HG03558 (cell line): ENCODE measurements around the gene AMPD2.

Source experiments
- ATAC-seq: cut with Tn5 transposase; IDR thresholded peaks from one replicate; pipeline ENCODE4 v1.9.1; 2021; ENCODE audit warnings: moderate number of reproducible peaks; ENCODE audit not compliant: unreplicated experiment; ENCODE audit errors: extremely low read depth

The AMPD2 gene

DNA sequence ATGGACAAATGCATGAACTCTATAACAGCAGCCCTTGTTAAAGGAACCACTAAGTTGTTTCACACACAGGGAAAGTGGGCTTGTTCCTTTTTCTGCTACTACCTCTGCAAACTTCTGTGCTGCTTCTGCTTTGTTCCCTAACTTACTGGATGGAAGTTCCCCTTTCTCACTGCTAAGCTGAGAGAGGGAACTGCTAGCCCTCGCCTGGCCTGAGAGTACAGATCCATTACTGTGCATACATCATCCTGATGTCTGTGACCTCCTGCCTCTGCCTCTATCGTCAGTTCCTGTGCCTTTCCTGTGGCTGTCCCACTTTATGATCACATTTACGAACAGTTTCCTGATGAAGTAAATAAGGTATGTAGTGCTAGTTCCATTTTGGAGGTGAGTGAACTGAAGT lies 3.8 kb upstream of the AMPD2 start:
- ATAC-seq, result no peak

DNA sequence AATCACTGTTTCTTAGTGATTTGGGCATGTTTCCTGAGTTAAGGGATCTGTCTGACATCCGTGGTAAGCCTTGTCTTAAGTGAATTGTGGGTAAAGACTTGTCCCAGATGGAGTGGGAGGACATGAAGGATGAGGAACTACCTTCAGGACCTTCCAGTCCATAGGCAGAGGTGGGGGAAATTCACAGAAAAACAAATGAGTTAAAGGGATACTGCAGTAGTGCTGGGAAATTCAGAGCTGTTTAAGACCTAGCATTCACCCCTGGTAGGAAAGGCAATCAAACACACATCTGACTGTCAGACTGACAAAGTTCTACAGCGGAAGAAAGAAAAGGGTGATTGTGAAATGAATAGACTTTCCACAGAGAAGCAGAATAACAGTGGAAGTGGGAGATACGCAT lies 3.2 kb upstream of the AMPD2 start:
- ATAC-seq, result no peak

DNA sequence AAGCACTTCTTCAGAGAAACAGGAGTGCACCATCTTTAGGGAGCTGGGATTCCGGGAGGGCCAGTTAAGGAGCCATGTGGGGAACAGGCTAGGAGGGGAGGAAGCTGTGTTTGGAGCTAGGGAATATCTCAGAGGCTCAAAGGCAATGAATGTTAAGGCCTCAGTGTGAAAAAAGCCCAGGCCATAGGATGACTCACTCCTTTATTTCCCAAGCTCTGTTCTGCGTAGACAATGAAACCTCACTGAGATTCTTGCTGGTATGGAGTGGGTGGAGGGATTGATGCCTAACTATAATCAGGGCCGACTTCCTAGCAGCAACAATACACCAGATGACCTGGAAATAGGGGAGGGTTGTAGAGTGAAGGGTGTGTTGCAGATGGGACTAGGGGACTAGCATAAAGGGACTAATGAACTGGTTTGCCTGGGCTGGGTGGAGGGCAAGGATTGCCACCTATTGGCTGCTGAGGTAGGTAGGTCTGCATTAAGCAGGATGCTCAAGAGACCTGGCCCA lies 2.3 kb upstream of the AMPD2 start:
- ATAC-seq, result no peak

DNA sequence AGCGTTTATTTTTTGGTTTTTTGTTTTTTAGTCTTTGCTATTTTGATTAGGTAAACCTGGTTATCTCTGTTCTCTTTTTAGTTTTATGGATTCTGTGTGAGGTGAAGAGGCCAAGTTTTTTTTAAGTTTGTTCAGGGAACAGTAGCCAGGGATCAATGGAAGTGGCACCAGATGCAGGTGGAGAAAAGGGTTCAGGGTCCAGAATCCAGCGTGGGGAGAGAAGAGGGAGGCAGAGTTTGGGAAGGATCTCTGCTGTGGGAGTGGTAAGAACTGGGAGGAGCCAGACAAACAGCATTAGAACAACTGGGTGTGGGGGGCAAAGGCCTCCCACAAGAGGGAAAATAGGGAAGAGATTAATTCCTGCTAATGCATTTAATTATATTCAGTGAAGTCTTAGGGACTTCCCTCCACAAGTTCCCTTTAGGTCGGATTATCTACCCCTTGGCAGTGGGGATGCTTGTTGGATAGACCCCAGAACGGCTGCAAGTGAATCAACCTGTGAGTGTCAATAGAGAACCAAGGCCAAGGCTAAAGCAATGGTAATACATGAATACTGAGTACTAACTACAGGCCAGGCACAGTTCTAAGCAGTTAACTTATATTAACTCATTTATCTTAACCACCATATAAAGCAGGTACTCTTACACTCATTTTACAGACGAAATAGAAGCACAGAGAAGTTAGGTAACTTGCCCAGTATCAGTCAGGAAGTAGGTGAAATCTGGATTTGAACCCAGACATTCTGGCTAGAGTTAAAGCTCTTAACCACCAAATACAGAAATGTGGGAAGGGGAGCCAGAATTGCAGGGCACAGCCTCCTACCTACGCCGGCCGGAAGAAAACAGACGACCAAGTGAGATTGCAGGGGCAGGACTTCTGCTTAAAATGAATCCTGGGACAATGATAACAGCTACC lies 719 bp upstream of the AMPD2 start:
- ATAC-seq, result no peak

DNA sequence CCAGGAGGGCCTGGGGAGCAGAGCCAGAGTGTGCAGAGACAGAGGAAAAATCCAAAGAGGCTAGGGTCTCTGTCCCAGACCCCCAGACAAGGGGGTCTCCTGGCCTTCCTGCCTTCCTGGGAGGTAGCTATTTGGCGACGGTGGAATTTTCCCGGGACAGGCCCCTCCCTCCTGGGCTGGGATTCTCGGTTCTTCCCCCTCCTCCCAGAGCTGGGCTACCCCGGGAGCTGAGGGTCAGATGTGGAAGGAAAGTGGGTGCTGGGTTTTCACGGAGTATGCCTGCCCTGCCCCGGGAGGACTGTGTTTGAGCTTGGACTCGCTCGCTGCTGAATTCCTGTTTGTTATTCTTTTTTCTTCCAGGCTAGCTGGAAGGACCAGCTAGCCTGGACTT lies 759 bp downstream of the AMPD2 start:
- ATAC-seq, result no peak

DNA sequence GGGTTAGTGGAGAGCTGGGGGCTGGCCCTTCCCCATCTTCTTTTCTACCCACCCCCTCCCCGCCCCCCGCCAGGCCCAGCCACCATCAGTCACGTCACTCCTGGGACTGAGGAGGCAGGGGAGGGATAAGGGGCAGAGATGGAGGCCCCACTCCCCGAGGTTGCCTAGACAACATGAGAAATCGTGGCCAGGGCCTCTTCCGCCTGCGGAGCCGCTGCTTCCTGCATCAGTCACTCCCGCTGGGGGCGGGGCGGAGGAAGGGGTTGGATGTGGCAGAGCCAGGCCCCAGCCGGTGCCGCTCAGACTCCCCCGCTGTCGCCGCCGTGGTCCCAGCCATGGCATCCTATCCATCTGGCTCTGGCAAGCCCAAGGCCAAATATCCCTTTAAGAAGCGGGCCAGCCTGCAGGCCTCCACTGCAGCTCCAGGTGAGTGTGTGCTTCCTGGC lies 1.2 kb downstream of the AMPD2 start:
- ATAC-seq, result peak; percentile 67

DNA sequence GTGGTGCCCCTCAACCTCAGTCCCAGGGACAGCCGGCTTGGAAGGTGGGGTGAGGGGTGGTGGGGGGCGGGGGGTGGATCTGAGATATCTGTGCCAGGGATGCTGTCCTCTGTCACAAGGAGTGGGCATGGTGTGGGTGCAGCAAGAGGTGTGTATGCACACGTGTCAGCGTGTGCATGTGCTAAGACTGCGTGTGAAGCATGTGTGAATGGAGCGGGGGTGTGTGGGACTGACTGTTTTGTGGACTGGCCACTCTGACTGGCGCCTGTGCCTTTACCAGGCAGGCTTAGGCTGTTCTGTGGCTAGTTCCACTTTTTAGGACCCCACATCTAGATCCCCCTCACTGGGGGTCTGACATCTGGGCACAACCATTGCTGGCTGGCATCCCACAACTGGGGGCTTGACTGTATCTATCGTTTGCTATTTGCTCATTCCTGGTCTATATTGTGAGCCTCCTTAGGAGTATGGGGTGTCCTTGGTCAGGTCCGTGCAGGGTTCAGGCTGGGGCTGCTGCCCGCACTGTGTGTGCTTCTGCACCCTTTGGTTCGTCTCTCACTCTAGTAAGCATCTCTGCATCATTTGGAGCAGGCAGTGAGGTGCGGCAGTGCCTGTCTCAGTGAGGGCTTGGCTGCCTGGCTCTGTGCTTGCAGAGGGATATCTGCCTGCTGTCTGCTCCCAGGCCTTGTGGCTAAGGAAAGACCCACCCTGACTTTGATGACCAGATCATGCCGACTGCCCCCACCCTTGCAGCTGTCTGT lies 1.9 kb downstream of the AMPD2 start:
- ATAC-seq, result no peak

DNA sequence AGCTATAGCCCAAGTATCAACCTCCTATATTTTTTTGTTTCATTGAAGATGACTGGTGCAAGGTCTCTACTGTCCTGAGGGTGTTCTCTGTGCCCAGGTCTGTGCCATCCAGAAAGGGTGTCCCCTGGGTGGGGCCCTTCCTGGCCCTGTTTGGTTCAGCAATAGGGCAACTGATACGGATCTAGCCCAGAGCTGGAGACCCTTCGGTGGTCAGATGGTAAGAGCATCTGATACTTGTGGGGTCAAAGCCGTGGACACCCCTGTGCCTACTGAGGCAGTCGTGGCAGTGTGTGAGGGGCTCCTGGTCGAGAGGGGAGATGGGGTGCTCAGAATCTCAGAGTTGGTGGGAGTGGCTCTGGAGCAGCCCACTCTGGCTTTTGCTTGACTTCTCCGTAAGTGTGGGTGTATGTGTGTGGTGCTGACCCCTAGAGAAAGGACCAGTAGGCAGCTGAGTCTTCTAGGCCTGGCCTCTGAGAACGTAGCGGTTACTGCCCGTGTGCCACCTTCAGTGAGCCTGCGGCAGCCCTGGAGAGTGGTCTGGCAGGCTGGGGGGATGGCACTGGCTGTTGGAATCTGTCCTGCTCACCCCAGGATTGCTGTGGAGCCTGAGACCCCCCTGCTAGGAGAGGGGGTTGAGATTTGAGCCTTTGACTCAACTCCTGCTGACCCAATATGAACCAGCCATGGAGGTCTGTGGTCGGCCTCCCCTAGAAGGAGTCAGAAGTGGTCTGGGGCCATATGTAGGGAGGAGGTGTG lies 2.7 kb downstream of the AMPD2 start:
- ATAC-seq, result no peak

DNA sequence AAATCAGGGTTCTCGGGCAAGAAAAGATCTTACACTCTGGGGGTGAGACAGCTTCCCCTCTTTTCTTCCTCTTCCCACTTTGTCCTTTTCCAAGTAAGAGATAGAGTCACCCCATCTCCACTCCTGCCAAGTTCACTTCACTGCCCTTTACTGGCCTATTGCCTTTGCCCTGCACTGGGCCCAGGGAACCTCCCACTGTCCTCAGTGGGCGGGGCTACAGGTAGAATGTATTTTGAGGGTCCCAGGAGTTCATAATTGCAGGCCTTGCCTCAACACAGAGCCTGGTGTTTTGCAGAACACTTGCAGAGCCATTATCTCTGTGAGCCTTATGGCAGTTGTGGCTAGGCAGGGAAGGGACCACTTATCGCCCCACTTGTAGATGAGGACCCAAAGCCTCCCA lies 3.3 kb downstream of the AMPD2 start:
- no peak for ATAC-seq

DNA sequence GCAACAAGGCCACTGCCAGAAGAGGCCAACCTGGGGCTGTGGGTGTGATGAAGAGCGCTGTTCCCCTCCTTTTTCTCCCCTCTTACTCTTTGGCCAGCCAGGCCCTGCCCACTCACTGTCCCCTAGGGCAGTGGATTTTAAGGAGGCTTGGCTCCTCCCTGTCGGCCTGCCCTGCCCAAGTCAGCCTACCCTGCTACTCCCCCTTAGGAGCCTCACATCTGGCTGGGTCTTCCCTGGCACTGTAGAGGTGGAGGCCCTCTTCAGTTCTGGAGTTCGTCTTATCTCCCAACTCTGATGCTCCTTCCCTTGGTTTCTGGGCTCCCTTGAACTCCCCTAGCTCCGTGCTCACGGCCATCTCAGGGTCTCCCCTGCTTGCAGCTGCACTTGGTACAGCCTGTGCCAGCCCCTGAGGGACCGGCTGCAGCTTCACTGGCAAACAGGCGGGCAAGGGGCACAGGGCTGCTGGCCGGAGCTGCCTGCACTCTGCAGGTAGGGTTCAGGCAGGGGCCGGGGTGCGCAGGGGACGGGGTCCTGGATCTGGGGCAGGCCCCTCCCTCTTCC lies 4.0 kb downstream of the AMPD2 start:
- ATAC-seq, result no peak

DNA sequence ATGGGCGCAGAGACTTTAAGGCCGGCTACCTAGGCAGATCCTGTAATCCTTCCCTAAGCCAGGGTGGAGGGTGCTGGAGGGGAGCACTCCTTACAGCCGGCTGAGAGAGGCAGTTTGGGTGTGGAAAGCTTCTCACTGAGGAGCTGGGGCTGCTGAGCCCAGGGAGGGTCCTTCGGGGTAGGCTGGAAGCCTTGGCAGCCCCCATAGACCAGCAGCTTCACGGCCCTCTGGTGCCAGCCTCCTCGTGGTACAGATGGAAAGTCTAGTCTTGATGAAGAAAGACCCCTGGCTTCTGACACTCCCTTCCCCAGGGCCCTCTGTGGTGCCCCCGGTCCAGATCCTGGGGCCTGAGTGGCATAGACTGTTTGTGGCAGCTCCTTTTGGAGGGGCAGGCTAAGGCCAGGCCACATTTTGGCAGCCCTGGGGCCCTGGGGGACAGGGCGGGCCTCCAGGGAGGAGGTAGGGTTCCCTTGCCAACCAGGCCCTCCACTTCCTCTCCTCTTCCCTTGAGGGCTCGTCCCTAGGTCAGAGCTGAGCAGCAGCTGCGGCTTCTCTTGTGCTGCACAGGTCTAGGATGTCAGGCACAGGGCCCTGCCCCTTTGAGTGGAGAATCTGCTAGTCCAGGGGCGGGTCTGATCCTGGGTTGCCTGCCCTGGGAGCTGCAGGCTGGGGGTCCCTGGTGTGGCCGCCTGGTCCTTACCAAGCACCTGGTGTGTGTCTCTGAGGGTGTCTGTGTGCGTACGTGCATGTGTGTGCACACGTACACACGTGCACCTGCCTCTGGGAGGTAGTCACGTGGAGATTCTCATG lies 4.8 kb downstream of the AMPD2 start:
- no peak for ATAC-seq

DNA sequence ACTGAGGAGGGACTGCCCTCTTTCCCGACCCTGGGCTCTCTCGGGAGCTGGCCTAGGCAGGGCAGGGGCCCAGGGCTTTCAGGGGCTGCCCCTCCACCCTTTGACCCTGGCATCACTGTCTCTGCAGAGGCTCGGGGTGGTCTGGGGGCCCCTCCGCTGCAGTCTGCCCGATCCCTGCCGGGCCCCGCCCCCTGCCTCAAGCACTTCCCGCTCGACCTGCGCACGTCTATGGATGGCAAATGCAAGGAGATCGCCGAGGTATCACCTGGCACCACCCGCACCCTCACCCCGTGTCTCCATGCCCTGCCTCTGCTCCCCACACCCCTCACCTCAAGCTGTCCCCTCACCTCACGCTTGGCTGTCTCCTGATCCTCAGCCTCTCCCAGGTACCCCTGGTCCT lies 5.5 kb downstream of the AMPD2 start:
- no peak for ATAC-seq

DNA sequence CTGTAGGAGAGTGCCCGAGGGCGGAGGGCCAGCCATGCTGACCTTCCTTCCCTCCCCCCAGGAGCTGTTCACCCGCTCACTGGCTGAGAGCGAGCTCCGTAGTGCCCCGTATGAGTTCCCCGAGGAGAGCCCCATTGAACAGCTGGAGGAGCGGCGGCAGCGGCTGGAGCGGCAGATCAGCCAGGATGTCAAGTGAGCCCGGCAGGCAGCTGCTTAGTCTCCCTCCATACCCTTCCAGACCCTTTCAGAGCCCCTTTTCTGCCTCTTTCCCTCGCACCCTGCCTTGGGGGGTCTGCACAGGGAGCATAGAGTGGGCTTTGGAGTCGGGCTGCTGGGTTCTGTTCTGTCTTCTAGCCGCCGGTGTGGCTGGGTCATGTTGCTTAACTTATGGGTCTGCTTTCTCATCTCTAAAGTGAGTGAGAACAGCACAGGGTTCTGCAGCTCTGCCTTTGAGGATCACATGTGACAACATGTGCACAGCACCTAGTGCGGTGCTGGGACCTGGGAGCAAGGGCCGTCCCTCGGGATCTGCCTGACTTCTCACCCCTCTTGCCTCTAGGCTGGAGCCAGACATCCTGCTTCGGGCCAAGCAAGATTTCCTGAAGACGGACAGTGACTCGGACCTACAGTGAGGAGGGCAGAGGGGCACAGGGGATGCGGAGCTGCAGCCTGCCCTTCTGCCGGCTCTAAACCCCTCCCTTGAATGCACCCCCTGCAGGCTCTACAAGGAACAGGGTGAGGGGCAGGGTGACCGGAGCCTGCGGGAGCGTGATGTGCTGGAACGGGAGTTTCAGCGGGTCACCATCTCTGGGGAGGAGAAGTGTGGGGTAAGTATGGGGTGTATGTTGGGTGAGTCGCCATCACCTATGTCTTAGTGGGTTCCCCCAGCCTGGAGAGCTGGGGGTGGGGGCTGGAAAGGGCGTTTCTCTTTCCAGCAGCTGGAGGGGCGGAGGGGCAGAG lies 6.2 kb downstream of the AMPD2 start:
- ATAC-seq, result no peak

DNA sequence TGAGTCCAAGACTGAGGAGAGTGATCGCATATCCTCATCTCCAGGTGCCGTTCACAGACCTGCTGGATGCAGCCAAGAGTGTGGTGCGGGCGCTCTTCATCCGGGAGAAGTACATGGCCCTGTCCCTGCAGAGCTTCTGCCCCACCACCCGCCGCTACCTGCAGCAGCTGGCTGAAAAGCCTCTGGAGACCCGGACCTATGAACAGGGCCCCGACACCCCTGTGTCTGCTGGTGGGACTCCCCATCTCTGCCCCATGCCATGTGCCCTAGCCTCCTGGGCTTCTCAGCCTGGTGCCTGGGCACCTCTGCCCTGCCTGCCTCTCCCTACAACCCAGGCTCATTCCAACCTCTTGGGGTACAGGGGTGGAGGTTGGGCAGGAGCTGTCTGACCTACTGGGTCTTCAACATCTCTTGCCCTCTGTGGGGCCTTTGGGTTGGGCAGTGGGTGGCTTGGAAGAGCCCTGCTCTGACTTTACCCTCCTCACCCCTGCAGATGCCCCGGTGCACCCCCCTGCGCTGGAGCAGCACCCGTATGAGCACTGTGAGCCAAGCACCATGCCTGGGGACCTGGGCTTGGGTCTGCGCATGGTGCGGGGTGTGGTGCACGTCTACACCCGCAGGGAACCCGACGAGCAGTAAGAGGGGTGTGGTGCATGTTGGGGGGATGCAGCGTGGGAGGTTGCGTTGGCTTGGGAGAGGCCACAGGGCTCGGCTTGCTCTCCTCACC lies 7.2 kb downstream of the AMPD2 start:
- no peak for ATAC-seq

DNA sequence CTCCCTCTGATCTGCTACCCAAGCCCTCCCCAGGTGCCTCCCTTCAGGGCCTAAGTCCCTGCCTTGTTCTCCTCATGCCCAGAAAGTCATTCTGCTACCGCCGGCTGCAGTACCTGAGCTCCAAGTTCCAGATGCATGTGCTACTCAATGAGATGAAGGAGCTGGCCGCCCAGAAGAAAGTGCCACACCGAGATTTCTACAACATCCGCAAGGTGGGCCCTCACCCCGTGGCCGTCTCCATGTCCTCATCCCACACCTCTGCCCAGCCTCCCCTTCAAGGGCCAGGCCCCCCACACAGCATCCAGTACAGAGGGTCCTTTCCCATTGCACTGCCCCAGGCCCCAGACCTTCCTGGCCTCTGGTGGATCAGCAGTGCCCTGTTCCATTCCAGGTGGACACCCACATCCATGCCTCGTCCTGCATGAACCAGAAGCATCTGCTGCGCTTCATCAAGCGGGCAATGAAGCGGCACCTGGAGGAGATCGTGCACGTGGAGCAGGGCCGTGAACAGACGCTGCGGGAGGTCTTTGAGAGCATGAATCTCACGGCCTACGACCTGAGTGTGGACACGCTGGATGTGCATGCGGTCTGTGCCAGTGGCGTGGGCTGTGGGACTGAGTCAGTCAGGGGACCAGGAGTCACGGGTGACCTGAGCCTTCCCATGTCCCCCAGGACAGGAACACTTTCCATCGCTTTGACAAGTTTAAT lies 8.2 kb downstream of the AMPD2 start:
- ATAC-seq, result no peak

DNA sequence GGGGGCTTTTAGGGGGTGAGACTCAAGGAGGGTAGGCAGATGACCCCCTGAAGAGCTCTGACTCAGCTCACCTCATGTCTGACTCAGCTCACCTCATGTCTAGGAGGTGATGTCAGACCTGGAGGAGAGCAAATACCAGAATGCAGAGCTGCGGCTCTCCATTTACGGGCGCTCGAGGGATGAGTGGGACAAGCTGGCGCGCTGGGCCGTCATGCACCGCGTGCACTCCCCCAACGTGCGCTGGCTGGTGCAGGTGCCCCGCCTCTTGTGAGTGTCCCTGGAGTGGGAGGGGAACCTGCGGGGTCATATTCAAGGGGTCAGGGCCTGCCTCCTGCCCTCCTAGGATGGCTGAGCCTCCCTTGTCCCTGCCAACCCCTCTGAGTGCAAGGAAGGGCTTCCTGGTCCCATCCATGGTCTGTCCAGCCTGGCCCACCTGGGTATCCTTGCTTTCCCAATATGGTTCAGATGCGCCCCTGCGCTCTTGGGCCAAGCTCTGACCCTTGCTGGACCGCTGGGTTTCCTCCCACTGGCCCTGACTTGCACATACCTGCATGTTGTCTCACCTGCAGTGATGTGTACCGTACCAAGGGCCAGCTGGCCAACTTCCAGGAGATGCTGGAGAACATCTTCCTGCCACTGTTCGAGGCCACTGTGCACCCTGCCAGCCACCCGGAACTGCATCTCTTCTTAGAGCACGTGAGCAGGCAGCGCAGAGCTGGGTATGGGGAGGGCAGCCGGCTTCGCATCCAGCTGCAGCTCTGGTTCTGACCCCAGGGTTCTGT lies 9.1 kb downstream of the AMPD2 start:
- ATAC-seq, result no peak
